ENCODE measurements around the gene NRN1L.
A peak's percentile ranks its signal among the peaks of the same experiment; 100 is the strongest.

The NRN1L gene

GRCh38 chr16:67926181-67926750 lies 41.6 kb downstream of the NRN1L start:
- no peaks in the 10 kb centered on the region for H3K36me3 Mint-ChIP-seq (ENCODE audit: low read depth)
- no peak overlapping the region for H3K4me3 Mint-ChIP-seq
- TF ChIP-seq CTCF (IDR thresholded peaks at IDR 0.05; ENCODE audit: unreplicated experiment in 3 of 3), result no peak
- H3K4me1 Mint-ChIP-seq, result peaks cover 5% of the 10 kb centered on the region
- H3K27ac Mint-ChIP-seq, result no peak overlapping the region
- H3K9me3 Mint-ChIP-seq, result no peaks in the 10 kb centered on the region
- no peaks in the 10 kb centered on the region for H3K27me3 Mint-ChIP-seq (ENCODE audit: low read depth)

GRCh38 chr16:67927131-67927941 lies 42.7 kb downstream of the NRN1L start:
- Mint-ChIP-seq H3K36me3 (ENCODE audit: low read depth) (no peaks in the 10 kb centered on the region), H3K4me3 (no peak overlapping the region), H3K27ac (no peak overlapping the region), H3K4me1 (peaks cover 5% of the 10 kb centered on the region), H3K9me3 (no peaks in the 10 kb centered on the region), H3K27me3 (ENCODE audit: low read depth) (no peaks in the 10 kb centered on the region)
- TF ChIP-seq CTCF (IDR thresholded peaks at IDR 0.05; ENCODE audit: unreplicated experiment in 3 of 3), result no peak

- H3K36me3 Mint-ChIP-seq (ENCODE audit: low read depth), result no peaks in the 10 kb centered on the region
- TF ChIP-seq CTCF (IDR thresholded peaks at IDR 0.05; ENCODE audit: unreplicated experiment in 3 of 3), result no peak
- H3K27ac Mint-ChIP-seq, result no peak overlapping the region
- H3K4me3 Mint-ChIP-seq, result no peak overlapping the region
- H3K27me3 Mint-ChIP-seq (ENCODE audit: low read depth), result no peaks in the 10 kb centered on the region
- no peaks in the 10 kb centered on the region for H3K9me3 Mint-ChIP-seq
- H3K4me1 Mint-ChIP-seq, result peaks cover 1% of the 10 kb centered on the region
These were observed 43.5 kb downstream of the NRN1L start for GRCh38 chr16:67928147-67928546.

GRCh38 chr16:67928561-67929364 lies 44.1 kb downstream of the NRN1L start:
- Mint-ChIP-seq H3K4me3 (no peak overlapping the region), H3K9me3 (no peaks in the 10 kb centered on the region), H3K27ac (no peak overlapping the region), H3K36me3 (ENCODE audit: low read depth) (no peaks in the 10 kb centered on the region), H3K4me1 (peaks cover under 1% of the 10 kb centered on the region), H3K27me3 (ENCODE audit: low read depth) (no peaks in the 10 kb centered on the region)
- TF ChIP-seq CTCF (IDR thresholded peaks at IDR 0.05; ENCODE audit: unreplicated experiment in 3 of 3), result peak; percentile 73 to 83 (median 80)

GRCh38 chr16:67930191-67930590 lies 45.5 kb downstream of the NRN1L start:
- peaks cover 14% of the 10 kb centered on the region for H3K4me1 Mint-ChIP-seq
- H3K4me3 Mint-ChIP-seq, result no peak overlapping the region
- no peak overlapping the region for H3K27ac Mint-ChIP-seq

More at GRCh38 chr16:67930191-67930590, 45.5 kb downstream of the NRN1L start:
- Mint-ChIP-seq H3K27me3 (ENCODE audit: low read depth) (no peaks in the 10 kb centered on the region), H3K36me3 (ENCODE audit: low read depth) (no peaks in the 10 kb centered on the region), H3K9me3 (no peaks in the 10 kb centered on the region)
- no peak for TF ChIP-seq CTCF (IDR thresholded peaks at IDR 0.05; ENCODE audit: unreplicated experiment in 3 of 3)
